PC-3 (cell line): ENCODE measurements around the gene SEC14L3. TPM values are rescaled to one million over a fixed set of nuclear protein-coding genes. Genes with fewer than 3 reads are reported as not detected.

Experiments used
- ATAC-seq: fragments of 200-7000 bp; cut with Tn5 transposase; 2 replicates; pipeline ENCODE4 v1.9.1; 2020; ENCODE audit warnings: mild to moderate bottlenecking, moderate library complexity
- BruUV-seq: library from RNA; stranded (reverse); fragments of 400-500 nt; replicated peaks from 2 replicates; lab custom pipeline; 2021; lab: Mats Ljungman, UMichigan
- CTCF ChIA-PET: fragments of 300-600 bp; sonication (Branson Sonifier 250); formaldehyde crosslinking; loops from one replicate; lab custom pipeline; 2022; ENCODE audit warnings: antibody characterized with exemption; lab: Charles Lee
- POLR2A ChIA-PET: fragments of 300-600 bp; sonication (Branson Sonifier 250); formaldehyde crosslinking; loops from one replicate; lab custom pipeline; 2022; ENCODE audit warnings: antibody characterized with exemption; ENCODE audit not compliant: unreplicated experiment; lab: Charles Lee
- DNase-seq: peaks from one replicate; pipeline ENCODE4 v3.0.0-alpha.2; 2015
- H2AFZ ChIP-seq: fragments of 300-600 bp; sonication (generic); 2 replicates; pipeline ENCODE4 v1.6.0; 2016; ENCODE audit warnings: antibody characterized with exemption, low read length
- H3F3A ChIP-seq: fragments of 300-600 bp; sonication (generic); one replicate; pipeline ENCODE4 v1.6.0; 2017; ENCODE audit warnings: antibody characterized with exemption, low read length, control low read depth, mild to moderate bottlenecking; ENCODE audit not compliant: unreplicated experiment
- H3K27ac ChIP-seq: fragments of 300-600 bp; sonication (generic); 2 replicates; pipeline ENCODE4 v1.5.1; 2016; ENCODE audit warnings: mild to moderate bottlenecking, low read length
- H3K27me3 ChIP-seq: fragments of 300-600 bp; sonication (generic); 2 replicates; pipeline ENCODE4 v1.6.1; 2016; ENCODE audit warnings: low read length, mixed read lengths
- H3K36me3 ChIP-seq: fragments of 300-600 bp; sonication (generic); 2 replicates; pipeline ENCODE4 v1.6.1; 2016; ENCODE audit warnings: low read depth, mixed run types, low read length, mixed read lengths
- H3K4me1 ChIP-seq: fragments of 300-600 bp; sonication (generic); 2 replicates; pipeline ENCODE4 v1.5.1; 2016; ENCODE audit warnings: low read length; ENCODE audit not compliant: insufficient read depth
- H3K4me2 ChIP-seq: fragments of 300-600 bp; sonication (generic); 2 replicates; pipeline ENCODE4 v1.6.0; 2016; ENCODE audit warnings: low read length
- H3K4me3 ChIP-seq: fragments of 300-600 bp; sonication (generic); 2 replicates; pipeline ENCODE4 v1.5.1; 2016; ENCODE audit warnings: mild to moderate bottlenecking, low read length, mixed read lengths
- H3K79me2 ChIP-seq: fragments of 300-600 bp; sonication (generic); 2 replicates; pipeline ENCODE4 v1.6.1; 2017; ENCODE audit warnings: low read length, mixed read lengths
- H3K9ac ChIP-seq: fragments of 300-600 bp; sonication (generic); 2 replicates; pipeline ENCODE4 v1.6.0; 2016; ENCODE audit warnings: mild to moderate bottlenecking, low read length
- H3K9me2 ChIP-seq: fragments of 300-600 bp; sonication (generic); replicated peaks from 2 replicates; pipeline ENCODE4 v1.6.1; 2016; ENCODE audit warnings: mixed run types, low read length, mixed read lengths
- H3K9me3 ChIP-seq: fragments of 300-600 bp; sonication (generic); 2 replicates; pipeline ENCODE4 v1.6.1; 2016; ENCODE audit warnings: low read length, mixed read lengths
- H4K20me1 ChIP-seq: fragments of 300-600 bp; sonication (generic); 2 replicates; pipeline ENCODE4 v1.6.1; 2016; ENCODE audit warnings: low read length, mixed read lengths
- EZH2 ChIP-seq: fragments of 300-600 bp; sonication (generic); IDR thresholded peaks from one replicate; pipeline ENCODE4 v1.6.1; 2017; ENCODE audit warnings: antibody characterized with exemption, mild to moderate bottlenecking, low read length; ENCODE audit not compliant: unreplicated experiment
- EZH2phosphoT487 ChIP-seq: fragments of 300-600 bp; sonication (generic); IDR thresholded peaks from 2 replicates; pipeline ENCODE4 v1.6.1; 2018; ENCODE audit warnings: mild to moderate bottlenecking, antibody characterized with exemption, low read length, borderline replicate concordance
- intact Hi-C: fragments of 100-400 bp; cut with micrococcal nuclease; formaldehyde crosslinking; loops from 2 replicates; pipeline ENCODE4 v1.9.0; 2023
- total RNA-seq: library from RNA; depleted of rRNA; stranded (reverse); fragments of >200 nt; gene quantifications from 2 replicates; pipeline ENCODE4 v1.2.3, GENCODE V29; 2014
- TF ChIP-seq, protein P1 (sequence below): fragments of 300-600 bp; sonication (generic); conservative IDR thresholded peaks from 2 replicates; pipeline ENCODE4 v1.5.1; 2017; ENCODE audit warnings: antibody characterized with exemption, low read depth, mild to moderate bottlenecking, low read length

The SEC14L3 gene
- total RNA-seq, 1 experiment from 2014 or later = not detected

DNA sequence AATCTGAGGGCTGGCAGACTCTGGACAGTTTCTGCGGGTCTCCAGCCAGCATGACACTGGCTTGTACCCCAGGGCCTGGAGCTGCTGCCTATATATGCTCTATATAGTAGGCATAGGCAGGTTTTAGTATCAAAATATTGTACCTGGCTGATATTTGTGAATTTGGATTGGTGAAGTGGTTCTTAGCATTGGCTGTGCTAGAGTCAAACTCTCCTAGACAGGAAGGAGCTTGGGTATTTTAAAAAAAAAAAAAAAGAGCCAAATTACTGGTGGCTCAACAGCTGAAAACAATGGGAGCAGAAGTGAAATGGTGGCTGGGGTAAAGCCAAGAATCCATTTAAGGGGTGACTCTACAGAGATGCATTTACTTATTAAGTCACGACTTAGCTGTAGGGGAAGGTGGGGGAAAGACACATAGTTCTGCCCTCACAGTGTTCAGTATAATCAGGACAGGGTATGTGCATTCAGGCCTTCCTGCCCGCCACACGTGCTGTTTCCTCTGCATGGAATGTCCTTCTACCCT is 57.2 kb downstream of the SEC14L3 start:
- H3K36me3 ChIP-seq = peaks cover 38% of the 10 kb centered on the region
- CTCF ChIA-PET = no interaction called here

DNA sequence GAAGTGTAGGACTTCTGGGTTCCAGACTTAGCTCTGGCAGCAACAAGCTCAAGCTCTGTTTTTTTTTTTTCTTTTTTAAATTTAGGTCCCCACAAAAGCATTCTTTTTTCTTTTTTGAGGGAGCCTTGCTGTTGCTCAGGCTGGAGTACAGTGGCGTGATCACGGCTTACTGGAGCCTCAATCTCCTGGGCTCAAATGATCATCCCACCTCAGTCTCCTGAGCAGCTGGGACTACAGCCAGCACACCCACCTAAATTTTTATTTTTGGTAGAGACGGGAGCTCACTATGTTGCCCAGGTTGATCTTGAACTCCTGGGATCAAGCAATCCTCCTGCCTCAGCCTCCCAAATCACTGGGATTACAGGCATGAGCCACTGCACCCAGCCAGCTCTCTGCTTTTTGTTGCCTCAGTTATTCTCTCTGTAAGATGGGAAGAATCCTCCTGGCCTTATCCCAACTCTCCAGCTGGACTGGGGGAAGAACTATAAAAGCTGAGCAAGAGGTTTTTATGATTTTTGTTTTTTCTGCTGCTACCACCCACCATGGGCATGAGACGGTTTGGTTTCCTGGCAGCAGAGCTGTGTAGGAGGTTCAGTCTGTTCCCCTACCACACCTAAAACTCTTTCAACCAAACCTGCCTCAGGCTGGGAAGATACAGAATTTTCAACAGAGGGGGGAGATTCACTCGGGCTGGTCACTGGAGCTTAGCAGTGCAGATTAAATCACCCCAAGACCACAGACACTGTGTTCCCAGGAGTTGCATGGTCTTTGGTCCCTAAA is 57.9 kb downstream of the SEC14L3 start:
- H3K4me2 ChIP-seq = no peak overlapping the region
- no peaks in the 10 kb centered on the region for H3K9me2 ChIP-seq
- no peak overlapping the region for H3K27ac ChIP-seq

More for the DNA sequence above, 57.2 kb downstream of the SEC14L3 start:
- Histone ChIP-seq H3K9me2 (no peaks in the 10 kb centered on the region), H3K9ac (no peak overlapping the region), H3K4me3 (no peak overlapping the region), H3F3A (no peaks in the 10 kb centered on the region), H3K79me2 (no peaks in the 10 kb centered on the region), H3K4me2 (no peak overlapping the region), H3K9me3 (no peaks in the 10 kb centered on the region), H2AFZ (no peak overlapping the region), H3K4me1 (peaks cover 1% of the 10 kb centered on the region), H3K27me3 (no peaks in the 10 kb centered on the region), H4K20me1 (no peaks in the 10 kb centered on the region), H3K27ac (no peak overlapping the region)
- DNase-seq = no peak
- intact Hi-C loops = no loop called here
- POLR2A ChIA-PET = no interaction called here
- no TSS peak for BruUV-seq
- no peak for TF ChIP-seq EZH2phosphoT487
- TF ChIP-seq, protein P1, sequence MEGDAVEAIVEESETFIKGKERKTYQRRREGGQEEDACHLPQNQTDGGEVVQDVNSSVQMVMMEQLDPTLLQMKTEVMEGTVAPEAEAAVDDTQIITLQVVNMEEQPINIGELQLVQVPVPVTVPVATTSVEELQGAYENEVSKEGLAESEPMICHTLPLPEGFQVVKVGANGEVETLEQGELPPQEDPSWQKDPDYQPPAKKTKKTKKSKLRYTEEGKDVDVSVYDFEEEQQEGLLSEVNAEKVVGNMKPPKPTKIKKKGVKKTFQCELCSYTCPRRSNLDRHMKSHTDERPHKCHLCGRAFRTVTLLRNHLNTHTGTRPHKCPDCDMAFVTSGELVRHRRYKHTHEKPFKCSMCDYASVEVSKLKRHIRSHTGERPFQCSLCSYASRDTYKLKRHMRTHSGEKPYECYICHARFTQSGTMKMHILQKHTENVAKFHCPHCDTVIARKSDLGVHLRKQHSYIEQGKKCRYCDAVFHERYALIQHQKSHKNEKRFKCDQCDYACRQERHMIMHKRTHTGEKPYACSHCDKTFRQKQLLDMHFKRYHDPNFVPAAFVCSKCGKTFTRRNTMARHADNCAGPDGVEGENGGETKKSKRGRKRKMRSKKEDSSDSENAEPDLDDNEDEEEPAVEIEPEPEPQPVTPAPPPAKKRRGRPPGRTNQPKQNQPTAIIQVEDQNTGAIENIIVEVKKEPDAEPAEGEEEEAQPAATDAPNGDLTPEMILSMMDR = no peak
- TF ChIP-seq EZH2 = no peak
- no peak for ATAC-seq

More for the DNA sequence above, 57.9 kb downstream of the SEC14L3 start:
- ChIA-PET CTCF (no interaction called here), POLR2A (no interaction called here)
- H3F3A ChIP-seq = no peaks in the 10 kb centered on the region
- intact Hi-C loops = no loop called here
- no peak overlapping the region for H3K4me3 ChIP-seq
- no peak overlapping the region for H2AFZ ChIP-seq
- ATAC-seq = no peak
- no peak overlapping the region for H3K9ac ChIP-seq
- no peaks in the 10 kb centered on the region for H4K20me1 ChIP-seq
- TF ChIP-seq EZH2phosphoT487 = no peak
- TF ChIP-seq, protein P1 = no peak
- TF ChIP-seq EZH2 = no peak
- no peaks in the 10 kb centered on the region for H3K79me2 ChIP-seq
- BruUV-seq = no TSS peak
- no peaks in the 10 kb centered on the region for H3K9me3 ChIP-seq
- peaks cover 40% of the 10 kb centered on the region for H3K36me3 ChIP-seq
- peaks cover 8% of the 10 kb centered on the region for H3K4me1 ChIP-seq
- H3K27me3 ChIP-seq = no peaks in the 10 kb centered on the region
- DNase-seq = no peak
